Neutrophil (primary cell): ENCODE data around the gene ATP11A.

ENCODE experiments used
- H3K27ac ChIP-seq: fragments of 200-600 bp; sonication (generic); 2 replicates; pipeline ENCODE4 v1.5.1; 2016; ENCODE audit warnings: mild to moderate bottlenecking, moderate library complexity
- H3K27me3 ChIP-seq: fragments of 200-600 bp; sonication (generic); 2 replicates; pipeline ENCODE4 v1.6.0; 2016; ENCODE audit warnings: mild to moderate bottlenecking
- H3K36me3 ChIP-seq: fragments of 200-600 bp; sonication (generic); 2 replicates; pipeline ENCODE4 v1.5.1; 2017
- H3K4me1 ChIP-seq, 2 experiments: fragments of 200-600 bp in 1 of 2; sonication (generic) in 1 of 2; 1 replicate in 1 of 2; 2 replicates in 1 of 2; pipeline versions ENCODE4 v1.5.1 to v1.6.1; 2013 to 2016; ENCODE audit warnings: low read depth in 1 of 2, low read length in 1 of 2, mild to moderate bottlenecking in 1 of 2, moderate library complexity in 1 of 2; ENCODE audit not compliant: control insufficient read depth in 1 of 2, insufficient read depth in 1 of 2
- H3K4me3 ChIP-seq, 2 experiments: fragments of 200-600 bp in 1 of 2; sonication (generic) in 1 of 2; 1 replicate in 1 of 2; 2 replicates in 1 of 2; pipeline ENCODE4 v1.5.1; 2013 to 2016; ENCODE audit warnings: low read depth in 1 of 2, low read length in 1 of 2, mild to moderate bottlenecking in 1 of 2, moderate library complexity in 1 of 2
- H3K9me3 ChIP-seq: fragments of 200-600 bp; sonication (generic); 2 replicates; pipeline ENCODE4 v1.5.1; 2016
- TF ChIP-seq, protein P1 (sequence below): fragments of 200-600 bp; sonication (generic); IDR thresholded peaks from 2 replicates; pipeline ENCODE4 v1.5.1; 2016; ENCODE audit warnings: antibody characterized with exemption

ATP11A gene

DNA sequence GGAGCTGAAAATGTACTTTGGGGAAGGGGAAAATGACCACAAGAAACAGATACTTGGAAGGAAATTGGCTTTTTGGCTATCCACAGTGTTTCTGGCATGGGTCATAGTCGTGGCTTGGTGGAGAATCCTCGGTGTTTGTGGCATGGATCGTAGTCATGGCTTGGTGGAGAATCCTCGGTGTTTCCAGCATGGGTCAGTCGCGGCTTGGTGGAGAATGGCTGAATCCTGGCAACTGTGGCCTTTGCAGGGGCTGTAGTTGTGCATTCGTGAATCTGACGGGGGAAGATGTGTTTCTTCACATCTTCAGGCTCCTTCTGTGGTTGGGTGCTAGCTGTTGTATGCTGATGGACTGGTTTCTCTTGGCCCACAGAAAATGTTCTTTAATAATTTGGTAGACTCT, 217.4 kb downstream of the ATP11A start:
- no peak overlapping the region for H3K4me3 ChIP-seq

DNA sequence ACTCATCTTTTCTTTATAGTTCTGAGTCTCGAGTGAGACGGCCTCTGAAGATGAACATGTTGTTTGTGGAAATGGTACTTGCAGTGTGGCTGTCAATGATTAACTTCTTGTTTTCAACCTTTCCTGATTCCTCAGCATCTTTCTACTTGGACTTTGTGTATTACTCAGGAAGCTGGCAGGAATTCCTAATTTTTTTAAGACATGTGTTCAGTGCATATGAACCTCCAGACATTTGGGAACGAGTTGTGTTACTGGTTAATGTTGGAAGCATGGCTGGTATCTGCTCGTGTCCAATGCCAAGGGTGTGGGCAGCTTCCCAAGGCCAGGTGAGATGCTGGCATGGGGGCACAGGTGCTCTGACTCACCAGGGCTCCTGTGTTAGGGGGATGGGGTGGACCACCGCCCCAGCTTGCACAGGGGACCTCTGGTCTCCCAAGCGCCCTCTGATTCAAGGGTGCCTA, 218.1 kb downstream of the ATP11A start:
- TF ChIP-seq, protein P1, sequence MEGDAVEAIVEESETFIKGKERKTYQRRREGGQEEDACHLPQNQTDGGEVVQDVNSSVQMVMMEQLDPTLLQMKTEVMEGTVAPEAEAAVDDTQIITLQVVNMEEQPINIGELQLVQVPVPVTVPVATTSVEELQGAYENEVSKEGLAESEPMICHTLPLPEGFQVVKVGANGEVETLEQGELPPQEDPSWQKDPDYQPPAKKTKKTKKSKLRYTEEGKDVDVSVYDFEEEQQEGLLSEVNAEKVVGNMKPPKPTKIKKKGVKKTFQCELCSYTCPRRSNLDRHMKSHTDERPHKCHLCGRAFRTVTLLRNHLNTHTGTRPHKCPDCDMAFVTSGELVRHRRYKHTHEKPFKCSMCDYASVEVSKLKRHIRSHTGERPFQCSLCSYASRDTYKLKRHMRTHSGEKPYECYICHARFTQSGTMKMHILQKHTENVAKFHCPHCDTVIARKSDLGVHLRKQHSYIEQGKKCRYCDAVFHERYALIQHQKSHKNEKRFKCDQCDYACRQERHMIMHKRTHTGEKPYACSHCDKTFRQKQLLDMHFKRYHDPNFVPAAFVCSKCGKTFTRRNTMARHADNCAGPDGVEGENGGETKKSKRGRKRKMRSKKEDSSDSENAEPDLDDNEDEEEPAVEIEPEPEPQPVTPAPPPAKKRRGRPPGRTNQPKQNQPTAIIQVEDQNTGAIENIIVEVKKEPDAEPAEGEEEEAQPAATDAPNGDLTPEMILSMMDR, result no peak
- Histone ChIP-seq H3K27me3 (peaks cover 7% of the 10 kb centered on the region), H3K27ac (no peak overlapping the region), H3K4me1 (no peaks in the 10 kb centered on the region), H3K9me3 (no peaks in the 10 kb centered on the region), H3K4me3 (no peak overlapping the region), H3K36me3 (no peaks in the 10 kb centered on the region)

More for the DNA sequence above, 217.4 kb downstream of the ATP11A start:
- H3K27ac ChIP-seq, result no peak overlapping the region
- no peaks in the 10 kb centered on the region for H3K9me3 ChIP-seq
- TF ChIP-seq, protein P1, result no peak
- H3K27me3 ChIP-seq, result peaks cover 11% of the 10 kb centered on the region
- no peaks in the 10 kb centered on the region for H3K4me1 ChIP-seq
- no peaks in the 10 kb centered on the region for H3K36me3 ChIP-seq

DNA sequence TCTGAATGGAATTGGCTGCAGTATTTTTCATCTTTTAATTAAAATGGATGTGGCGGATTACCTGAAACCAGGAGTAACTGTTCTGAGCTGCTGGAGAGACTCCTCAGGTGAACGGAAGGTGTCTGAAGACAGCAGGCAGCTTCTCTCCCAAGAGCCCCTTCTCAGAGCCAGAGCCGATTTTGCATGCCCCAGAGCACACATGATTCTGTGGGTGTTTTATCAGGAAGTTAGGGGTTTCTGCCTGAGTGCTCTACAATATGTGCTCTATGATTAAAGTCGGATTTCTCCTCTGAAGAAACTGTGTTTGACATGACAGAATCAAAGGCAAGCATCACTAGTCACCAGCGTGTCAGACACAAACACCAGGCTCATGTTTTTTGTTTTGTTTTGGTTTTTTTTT, 218.5 kb downstream of the ATP11A start:
- H3K27ac ChIP-seq, result no peak overlapping the region
- no peak overlapping the region for H3K4me3 ChIP-seq
- H3K27me3 ChIP-seq, result peaks cover 7% of the 10 kb centered on the region
- H3K9me3 ChIP-seq, result no peaks in the 10 kb centered on the region
- H3K4me1 ChIP-seq, result no peaks in the 10 kb centered on the region
- TF ChIP-seq, protein P1, result no peak
- H3K36me3 ChIP-seq, result no peaks in the 10 kb centered on the region

DNA sequence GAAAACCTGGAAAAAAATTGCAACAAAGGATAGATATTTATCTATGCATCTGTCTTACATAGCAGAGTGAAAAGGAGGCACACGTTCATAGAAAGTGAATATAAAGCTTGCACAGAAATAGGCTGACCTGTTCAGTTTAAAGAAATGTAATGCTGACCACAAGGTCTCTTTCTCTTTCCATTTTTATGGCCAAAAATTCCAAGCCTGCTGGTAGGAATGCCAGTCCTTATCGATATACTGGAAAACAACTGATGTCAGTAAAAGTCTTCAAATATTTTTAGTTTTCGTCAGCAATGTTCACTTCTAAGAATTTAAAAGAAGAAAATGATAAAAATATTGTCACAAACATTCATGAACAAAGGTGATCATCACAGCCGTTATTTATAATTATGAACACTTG, 220.2 kb downstream of the ATP11A start:
- no peaks in the 10 kb centered on the region for H3K9me3 ChIP-seq
- peaks cover 12% of the 10 kb centered on the region for H3K27me3 ChIP-seq
- TF ChIP-seq, protein P1, result no peak
- H3K4me3 ChIP-seq, result no peak overlapping the region
- H3K4me1 ChIP-seq, result no peaks in the 10 kb centered on the region
- H3K27ac ChIP-seq, result no peak overlapping the region
- H3K36me3 ChIP-seq, result no peaks in the 10 kb centered on the region

DNA sequence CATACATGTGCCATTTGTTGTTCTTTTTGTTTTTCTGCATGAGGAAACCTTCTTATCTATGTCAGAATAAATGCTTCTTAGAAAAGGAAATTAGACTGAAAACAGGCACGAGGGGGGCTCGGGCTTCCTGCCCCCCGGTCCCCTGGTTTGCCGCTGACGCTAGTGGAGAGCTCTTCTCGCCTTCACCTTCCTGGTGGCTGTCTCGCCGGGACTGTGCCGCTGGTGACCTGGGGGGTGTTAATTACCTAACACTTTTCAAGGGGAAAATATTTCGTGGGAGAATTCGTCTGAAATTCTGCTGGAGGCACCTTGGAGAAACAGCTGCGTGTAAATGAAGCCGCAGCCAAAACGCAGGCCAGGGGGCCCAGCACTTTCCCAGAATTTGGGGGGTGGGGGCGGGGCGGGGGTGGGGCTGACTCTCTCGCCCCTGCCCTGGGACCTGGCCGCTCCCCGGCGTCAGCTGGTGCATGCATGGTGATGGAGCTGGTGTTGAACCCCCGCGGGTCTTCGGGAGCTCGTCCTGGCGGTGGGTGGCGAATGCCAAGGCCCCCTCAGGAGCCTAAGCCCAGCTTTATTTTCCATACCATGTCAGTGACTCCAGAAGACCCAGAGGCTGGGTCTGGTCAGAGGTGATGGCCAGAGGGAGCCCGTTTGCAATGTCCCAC, 220.9 kb downstream of the ATP11A start:
- no peaks in the 10 kb centered on the region for H3K36me3 ChIP-seq
- peaks cover 12% of the 10 kb centered on the region for H3K27me3 ChIP-seq
- no peak overlapping the region for H3K4me3 ChIP-seq
- H3K9me3 ChIP-seq, result no peaks in the 10 kb centered on the region
- H3K4me1 ChIP-seq, result no peaks in the 10 kb centered on the region
- TF ChIP-seq, protein P1, result no peak
- no peak overlapping the region for H3K27ac ChIP-seq
